SK-N-SH (cell line): Measurements from ENCODE around the gene REV1. TPM values are rescaled to one million over a fixed set of nuclear protein-coding genes. Genes with fewer than 3 reads are reported as not detected.
A peak's percentile ranks its signal among the peaks of the same experiment; 100 is the strongest.

Experiments used
- CTCF ChIA-PET: fragments of 300-600, 350-600 bp; formaldehyde crosslinking; extraction: SDS; loops from one replicate; lab custom pipeline; 2021; lab: Yijun Ruan, JAX
- POLR2A ChIA-PET: fragments of 350-600 bp; sonication (Branson Sonifier 250); formaldehyde crosslinking; extraction: SDS; loops from one replicate; lab custom pipeline; 2020; ENCODE audit warnings: antibody characterized with exemption, inconsistent platforms; lab: Yijun Ruan, JAX
- DNase-seq: peaks from one replicate; pipeline ENCODE4 v3.0.0; 2012
- H2AFZ ChIP-seq: fragments of 200-600 bp; sonication (generic); 2 replicates; pipeline ENCODE4 v1.8.1; 2016; ENCODE audit warnings: antibody characterized with exemption, mild to moderate bottlenecking, low read depth
- H3F3A ChIP-seq: fragments of 200-600 bp; sonication (generic); replicated peaks from 2 replicates; pipeline ENCODE3; 2016; ENCODE audit warnings: antibody characterized with exemption, mild to moderate bottlenecking; ENCODE audit not compliant: insufficient read depth
- H3K27ac ChIP-seq, 2 experiments: fragments of 200-500 bp in 1 of 2; fragments of 200-600 bp in 1 of 2; sonication (Bioruptor generic) in 1 of 2; sonication (generic), shearing (Covaris generic) in 1 of 2; 2 replicates each; pipeline versions ENCODE4 v1.5.1 to v1.6.1; 2014 to 2016; ENCODE audit warnings: low read depth in 2 of 2, inconsistent platforms in 1 of 2, low read length in 1 of 2, mild to moderate bottlenecking in 1 of 2, mixed read lengths in 1 of 2
- H3K27me3 ChIP-seq: fragments of 200-600 bp; sonication (generic), shearing (Covaris generic); 2 replicates; pipeline ENCODE4 v1.6.1; 2016; ENCODE audit warnings: mixed run types; ENCODE audit not compliant: insufficient read depth
- H3K36me3 ChIP-seq, 2 experiments: fragments of 200-500 bp in 1 of 2; fragments of 200-600 bp in 1 of 2; sonication (Bioruptor generic) in 1 of 2; sonication (generic) in 1 of 2; replicated peaks in 1 of 2; 2 replicates each; pipeline versions ENCODE3 to v1.5.1; 2014 to 2016; ENCODE audit warnings: low read length in 1 of 2, mild to moderate bottlenecking in 1 of 2; ENCODE audit not compliant: insufficient read depth in 2 of 2, control insufficient read depth in 1 of 2
- H3K4me1 ChIP-seq, 2 experiments: fragments of 200-500 bp in 1 of 2; fragments of 200-600 bp in 1 of 2; sonication (Bioruptor generic) in 1 of 2; sonication (generic), shearing (Covaris generic) in 1 of 2; 2 replicates each; pipeline versions ENCODE4 v1.5.1 to v1.6.1; 2014 to 2016; ENCODE audit warnings: low read depth in 1 of 2, low read length in 1 of 2, mixed run types in 1 of 2; ENCODE audit not compliant: insufficient read depth in 2 of 2, control insufficient read depth in 1 of 2
- H3K4me2 ChIP-seq: fragments of 200-600 bp; sonication (generic), shearing (Covaris generic); 2 replicates; pipeline ENCODE4 v1.6.1; 2017; ENCODE audit warnings: mixed run types
- H3K4me3 ChIP-seq, 2 experiments: fragments of 200-500 bp in 1 of 2; fragments of 200-600 bp in 1 of 2; sonication (Bioruptor generic) in 1 of 2; sonication (generic), shearing (Covaris generic) in 1 of 2; 2 replicates each; pipeline versions ENCODE4 v1.5.1 to v1.8.1; 2014 to 2016; ENCODE audit warnings: low read depth in 2 of 2, inconsistent platforms in 1 of 2, low read length in 1 of 2, mild to moderate bottlenecking in 1 of 2, mixed read lengths in 1 of 2, moderate library complexity in 1 of 2
- H3K79me2 ChIP-seq: fragments of 200-600 bp; sonication (generic); 2 replicates; pipeline ENCODE4 v1.8.1; 2017; ENCODE audit warnings: mild to moderate bottlenecking; ENCODE audit not compliant: insufficient read depth
- H3K9ac ChIP-seq: fragments of 200-600 bp; sonication (generic); 2 replicates; pipeline ENCODE4 v1.6.1; 2017; ENCODE audit warnings: mixed run types
- H3K9me2 ChIP-seq: fragments of 200-600 bp; sonication (generic); 2 replicates; pipeline ENCODE4 v1.6.1; 2017; ENCODE audit warnings: mixed run types
- H3K9me3 ChIP-seq: fragments of 200-600 bp; sonication (generic); 2 replicates; pipeline ENCODE4 v1.6.1; 2017; ENCODE audit warnings: mixed run types, mild to moderate bottlenecking, moderate library complexity
- H4K20me1 ChIP-seq: fragments of 200-600 bp; sonication (generic); 2 replicates; pipeline ENCODE4 v1.6.1; 2017; ENCODE audit warnings: mild to moderate bottlenecking, mixed run types; ENCODE audit not compliant: insufficient read depth
- CHD2 ChIP-seq: fragments of 150-350 bp; IDR thresholded peaks from 2 replicates; pipeline ENCODE4 v1.6.1; 2018; ENCODE audit warnings: low read length; ENCODE audit not compliant: partially characterized antibody
- EZH2phosphoT487 ChIP-seq: fragments of 200-600 bp; sonication (generic); IDR thresholded peaks from 2 replicates; pipeline ENCODE4 v1.6.1; 2017; ENCODE audit warnings: low read depth, mixed run types, mild to moderate bottlenecking, antibody characterized with exemption, moderate library complexity, borderline replicate concordance
- FOXJ3 ChIP-seq: sonication (generic); formaldehyde crosslinking; IDR thresholded peaks from 2 replicates; pipeline ENCODE4 v1.5.1; 2020; ENCODE audit warnings: mild to moderate bottlenecking, missing genetic modification reagents
- MEF2A ChIP-seq: IDR thresholded peaks from 2 replicates; pipeline ENCODE4 v1.4.0; 2012; ENCODE audit warnings: low read depth, borderline replicate concordance
- RFX5 ChIP-seq: IDR thresholded peaks from 2 replicates; pipeline ENCODE4 v1.6.1; 2012; ENCODE audit warnings: mild to moderate bottlenecking, improper control_type of control experiment, low read length
- RXRA ChIP-seq: IDR thresholded peaks from 2 replicates; pipeline ENCODE4 v1.4.0; 2012; ENCODE audit warnings: low read depth, mild to moderate bottlenecking, borderline replicate concordance
- SMC3 ChIP-seq: IDR thresholded peaks from 2 replicates; pipeline ENCODE4 v1.6.1; 2012; ENCODE audit warnings: low read depth, low read length, improper control_type of control experiment
- TAF1 ChIP-seq: IDR thresholded peaks from 2 replicates; pipeline ENCODE4 v1.6.1; 2012; ENCODE audit warnings: low read depth, mild to moderate bottlenecking, low read length, moderate library complexity, borderline replicate concordance
- WGBS: methylation state at CpG from one replicate; pipeline ENCODE4 v1.1.6; 2017; ENCODE audit warnings: low lambda C conversion rate; 5-methylcytosine and 5-hydroxymethylcytosine counted together
- polyA plus RNA-seq, 3 experiments: library from polyadenylated mRNA; depleted of rRNA; stranded (reverse); fragments of >200 nt; gene quantifications; 2 replicates each; pipeline ENCODE4 v1.2.3, GENCODE V29; 2012
- TF ChIP-seq, protein P1 (sequence below): IDR thresholded peaks from 2 replicates; pipeline ENCODE4 v1.4.0; 2012; ENCODE audit warnings: low read depth, borderline replicate concordance
- TF ChIP-seq, protein P2 (sequence below): IDR thresholded peaks from 2 replicates; pipeline ENCODE4; 2012
- TF ChIP-seq, protein P3 (sequence below): IDR thresholded peaks from 2 replicates; pipeline ENCODE4 v1.4.0; 2012; ENCODE audit warnings: low read depth, borderline replicate concordance

The REV1 gene
- polyA plus RNA-seq, 1 of the 3 experiments (the other 2 are of a cell fraction), result 15.9 TPM

DNA sequence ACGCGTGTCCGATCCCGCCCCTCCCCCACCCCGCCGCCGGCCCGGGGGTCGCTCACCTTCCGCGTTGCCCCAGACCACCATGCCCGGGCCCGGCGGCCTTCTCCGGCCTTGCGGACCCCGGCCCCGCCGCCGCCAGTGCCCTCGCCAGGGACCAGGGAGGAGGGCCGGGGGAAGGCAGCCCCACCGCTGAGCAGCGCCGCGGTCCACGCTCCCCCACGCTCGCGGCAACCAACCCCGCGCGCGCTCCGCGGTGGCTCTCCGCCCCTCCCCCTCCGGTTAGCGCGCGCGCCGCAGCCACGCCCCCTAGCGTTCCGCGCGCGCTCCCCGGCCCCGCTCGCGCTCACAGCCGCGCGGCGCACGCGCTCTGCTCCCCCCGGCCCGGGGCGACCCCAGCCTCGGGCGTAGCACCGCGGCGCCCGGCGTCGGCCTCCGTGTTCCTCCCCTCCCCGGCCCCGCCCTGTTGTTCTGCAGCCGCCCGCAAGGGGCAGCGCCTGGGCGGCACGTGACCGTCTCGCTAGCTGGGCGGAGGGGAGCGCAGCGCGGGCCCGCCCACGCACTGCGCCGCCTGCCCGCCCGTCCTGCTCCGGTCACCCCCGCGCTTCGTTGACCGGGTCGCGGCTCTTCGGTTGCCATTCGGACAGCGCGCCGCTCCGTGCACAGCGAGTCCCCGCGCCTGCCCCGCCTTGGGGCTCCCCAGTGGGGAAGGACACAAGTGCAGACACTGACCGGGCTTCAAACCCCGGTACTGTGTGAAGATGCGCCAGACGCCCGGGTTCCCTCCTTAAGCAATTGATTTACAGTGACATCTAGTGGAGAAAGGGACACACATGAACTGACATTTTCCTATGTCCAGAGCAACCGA, at the start of gene REV1 (continued):
- TF ChIP-seq, protein P1, sequence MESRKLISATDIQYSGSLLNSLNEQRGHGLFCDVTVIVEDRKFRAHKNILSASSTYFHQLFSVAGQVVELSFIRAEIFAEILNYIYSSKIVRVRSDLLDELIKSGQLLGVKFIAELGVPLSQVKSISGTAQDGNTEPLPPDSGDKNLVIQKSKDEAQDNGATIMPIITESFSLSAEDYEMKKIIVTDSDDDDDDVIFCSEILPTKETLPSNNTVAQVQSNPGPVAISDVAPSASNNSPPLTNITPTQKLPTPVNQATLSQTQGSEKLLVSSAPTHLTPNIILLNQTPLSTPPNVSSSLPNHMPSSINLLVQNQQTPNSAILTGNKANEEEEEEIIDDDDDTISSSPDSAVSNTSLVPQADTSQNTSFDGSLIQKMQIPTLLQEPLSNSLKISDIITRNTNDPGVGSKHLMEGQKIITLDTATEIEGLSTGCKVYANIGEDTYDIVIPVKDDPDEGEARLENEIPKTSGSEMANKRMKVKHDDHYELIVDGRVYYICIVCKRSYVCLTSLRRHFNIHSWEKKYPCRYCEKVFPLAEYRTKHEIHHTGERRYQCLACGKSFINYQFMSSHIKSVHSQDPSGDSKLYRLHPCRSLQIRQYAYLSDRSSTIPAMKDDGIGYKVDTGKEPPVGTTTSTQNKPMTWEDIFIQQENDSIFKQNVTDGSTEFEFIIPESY, result no peak
- TF ChIP-seq RFX5 (no peak), FOXJ3 (CRISPR knock-in tag) (no peak), TAF1 (peak; percentile 19; the same call in 1 of the 2 replicates), MEF2A (no peak), CHD2 (peak; percentile 8), SMC3 (peak; percentile 65), RXRA (no peak)
- TF ChIP-seq, protein P2, sequence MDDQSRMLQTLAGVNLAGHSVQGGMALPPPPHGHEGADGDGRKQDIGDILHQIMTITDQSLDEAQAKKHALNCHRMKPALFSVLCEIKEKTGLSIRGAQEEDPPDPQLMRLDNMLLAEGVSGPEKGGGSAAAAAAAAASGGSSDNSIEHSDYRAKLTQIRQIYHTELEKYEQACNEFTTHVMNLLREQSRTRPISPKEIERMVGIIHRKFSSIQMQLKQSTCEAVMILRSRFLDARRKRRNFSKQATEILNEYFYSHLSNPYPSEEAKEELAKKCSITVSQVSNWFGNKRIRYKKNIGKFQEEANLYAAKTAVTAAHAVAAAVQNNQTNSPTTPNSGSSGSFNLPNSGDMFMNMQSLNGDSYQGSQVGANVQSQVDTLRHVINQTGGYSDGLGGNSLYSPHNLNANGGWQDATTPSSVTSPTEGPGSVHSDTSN, result no peak
- TF ChIP-seq, protein P3, sequence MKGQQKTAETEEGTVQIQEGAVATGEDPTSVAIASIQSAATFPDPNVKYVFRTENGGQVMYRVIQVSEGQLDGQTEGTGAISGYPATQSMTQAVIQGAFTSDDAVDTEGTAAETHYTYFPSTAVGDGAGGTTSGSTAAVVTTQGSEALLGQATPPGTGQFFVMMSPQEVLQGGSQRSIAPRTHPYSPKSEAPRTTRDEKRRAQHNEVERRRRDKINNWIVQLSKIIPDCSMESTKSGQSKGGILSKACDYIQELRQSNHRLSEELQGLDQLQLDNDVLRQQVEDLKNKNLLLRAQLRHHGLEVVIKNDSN, result peak; percentile 97
- TF ChIP-seq, all 33 proteins: peak for 12

DNA sequence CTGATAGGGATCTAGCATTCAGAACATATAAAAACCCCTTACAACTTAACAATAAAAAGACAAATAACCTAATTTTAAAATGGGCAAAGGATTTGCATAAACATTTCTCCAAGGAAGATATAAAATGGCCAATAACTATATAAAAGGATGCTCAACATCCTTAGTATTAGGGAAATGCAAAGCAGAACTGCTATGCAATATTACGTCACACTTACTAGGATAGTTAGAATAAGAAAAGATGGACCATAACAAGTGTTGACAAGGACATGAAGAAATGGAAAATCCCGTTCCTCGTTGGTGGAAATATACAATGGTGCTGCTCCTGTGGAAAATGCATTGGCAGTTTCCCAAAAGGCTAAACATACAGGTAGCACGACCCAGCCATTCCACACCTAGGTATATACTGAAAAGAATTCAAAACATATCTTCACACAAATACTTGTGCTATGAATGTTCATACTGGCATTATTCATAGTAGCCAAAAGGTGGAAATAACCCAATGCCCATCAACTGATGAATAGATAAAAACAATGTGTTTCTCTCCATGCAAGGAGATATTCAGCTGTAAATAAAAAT, 48.2 kb upstream of the REV1 start:
- DNase-seq, result no peak
- Histone ChIP-seq H3K4me3 (no peak overlapping the region), H3K9me3 (no peaks in the 10 kb centered on the region), H3K27me3 (no peaks in the 10 kb centered on the region; the same call in 1 of the 2 replicates), H3F3A (no peaks in the 10 kb centered on the region), H3K4me2 (no peak overlapping the region), H4K20me1 (no peaks in the 10 kb centered on the region), H3K9me2 (no peaks in the 10 kb centered on the region), H3K36me3 (no peaks in the 10 kb centered on the region), H3K79me2 (no peaks in the 10 kb centered on the region), H3K9ac (no peak overlapping the region)
- ChIA-PET CTCF (no interaction called here), POLR2A (interaction anchor here (0.7 kb wide), 1 partner anchor 383 kb away, joined by 3 read pairs; no protein-coding TSS in a partner anchor)
- WGBS, result 52% methylated on average over 4 of the region's 4 CpGs
- TF ChIP-seq EZH2phosphoT487, result no peak
- TF ChIP-seq, all 33 proteins: peak for 0
- no peak overlapping the region for H2AFZ ChIP-seq
- H3K4me1 ChIP-seq, result no peaks in the 10 kb centered on the region
- no peak overlapping the region for H3K27ac ChIP-seq
